ENCODE measurements around the gene CDH23.

CDH23 gene

GRCh38 chr10:71725249-71725648 is 328.5 kb downstream of the CDH23 start:
- no peak for DNase-seq (ENCODE audit: low spot score)

GRCh38 chr10:71725998-71726579 is 329.4 kb downstream of the CDH23 start:
- no peak for DNase-seq (ENCODE audit: low spot score)

GRCh38 chr10:71726580-71727104 is 329.9 kb downstream of the CDH23 start:
- no peak for DNase-seq (ENCODE audit: low spot score)

DNA sequence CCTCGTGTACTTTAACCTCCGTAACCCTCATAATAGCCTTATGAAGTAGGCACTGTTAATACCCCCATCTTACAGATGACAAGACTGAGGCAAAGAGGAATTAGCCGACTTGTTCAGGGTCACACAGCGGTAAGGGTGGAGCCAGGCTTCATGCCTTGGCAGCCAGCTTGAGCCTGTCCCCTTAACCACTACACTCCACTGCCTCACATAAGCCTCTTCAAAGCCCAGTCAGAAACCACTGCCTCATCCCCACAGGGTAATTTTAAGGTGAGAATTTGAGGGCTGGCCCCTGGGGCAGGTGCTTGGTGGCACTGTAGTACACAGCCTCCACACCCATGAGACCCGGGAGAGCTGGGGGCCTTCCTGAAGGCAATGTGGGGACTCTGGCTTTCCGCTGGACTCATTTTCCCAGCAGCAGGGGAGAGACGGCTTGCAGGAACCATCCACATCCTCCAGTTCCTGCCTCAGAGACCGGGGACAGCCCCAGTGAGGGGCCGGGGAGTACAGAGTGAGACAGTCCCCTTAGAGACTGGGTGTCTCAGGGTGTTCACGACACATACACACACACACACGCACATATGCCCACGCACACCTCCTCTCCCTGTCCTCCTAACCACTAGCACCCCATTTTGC is 330.5 kb downstream of the CDH23 start:
- no peak for DNase-seq (ENCODE audit: low spot score)

DNA sequence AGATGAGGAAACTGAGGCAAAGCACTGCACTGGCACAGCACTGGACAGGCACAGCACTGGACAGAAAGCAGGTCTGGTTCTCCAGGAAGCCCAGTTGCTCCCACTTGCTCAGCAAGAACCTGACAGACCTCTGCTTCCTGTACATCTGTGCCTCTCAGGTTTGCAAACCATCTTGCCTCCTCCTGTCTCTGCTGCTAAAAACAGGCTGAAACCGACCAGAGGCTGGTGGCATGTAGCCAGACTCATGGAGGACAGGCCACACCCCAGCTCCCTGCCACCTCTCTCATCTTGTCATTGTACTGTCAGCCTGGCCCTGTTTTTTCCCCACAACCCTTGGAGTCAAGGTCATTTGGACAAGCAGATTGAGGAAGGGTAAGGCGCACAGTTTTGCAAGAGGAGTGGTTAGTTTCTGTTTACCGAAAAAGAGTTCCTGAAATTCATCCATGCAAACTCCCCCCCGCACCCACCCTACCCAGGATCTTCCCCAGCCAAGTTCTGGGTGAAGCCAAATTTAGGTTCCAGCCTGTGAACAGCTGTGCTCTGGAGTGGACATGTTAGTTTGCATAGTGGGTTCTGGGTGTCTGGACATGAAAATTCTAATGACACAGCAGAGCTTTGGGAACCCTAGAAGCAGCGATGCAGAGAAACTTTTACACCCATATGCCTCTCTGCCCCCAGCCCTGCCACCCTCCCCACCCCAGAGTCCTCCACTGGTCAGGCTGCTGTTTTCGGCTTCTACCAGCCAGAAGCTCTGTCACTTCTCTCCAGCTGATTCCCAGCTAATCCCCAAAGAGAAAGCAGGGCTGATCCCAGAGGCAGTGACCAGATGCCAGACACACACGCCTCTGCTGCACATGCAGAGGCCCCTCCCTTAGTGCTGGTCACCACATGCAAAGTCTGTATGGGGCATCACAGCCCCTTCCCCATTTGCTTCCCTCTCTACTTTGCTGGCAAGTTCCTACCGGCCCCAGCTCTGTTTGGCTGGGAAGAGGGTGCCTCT is 331.3 kb downstream of the CDH23 start:
- no peak for DNase-seq (ENCODE audit: low spot score)

GRCh38 chr10:71729161-71729636 is 332.5 kb downstream of the CDH23 start:
- DNase-seq (ENCODE audit: low spot score): no peak

DNA sequence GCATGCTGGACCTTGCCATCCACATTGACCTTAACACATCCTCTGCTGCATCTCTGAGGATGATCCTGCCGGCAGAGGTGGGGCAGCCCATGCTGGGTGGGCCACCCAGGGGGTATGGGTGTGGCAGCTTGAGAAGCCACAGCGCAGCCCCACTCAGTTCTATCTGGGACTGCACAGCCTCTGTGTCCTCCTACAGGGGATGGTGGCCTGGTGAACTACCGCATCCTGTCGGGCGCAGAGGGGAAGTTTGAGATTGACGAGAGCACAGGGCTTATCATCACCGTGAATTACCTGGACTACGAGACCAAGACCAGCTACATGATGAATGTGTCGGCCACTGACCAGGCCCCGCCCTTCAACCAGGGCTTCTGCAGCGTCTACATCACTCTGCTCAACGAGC is 335.1 kb downstream of the CDH23 start:
- DNase-seq (ENCODE audit: low spot score): no peak

- no peak for DNase-seq (ENCODE audit: low spot score)
Measured at GRCh38 chr10:71734797-71735196, 338.1 kb downstream of the CDH23 start.

GRCh38 chr10:71735709-71736569 is 339.2 kb downstream of the CDH23 start:
- DNase-seq (ENCODE audit: low spot score): no peak

DNA sequence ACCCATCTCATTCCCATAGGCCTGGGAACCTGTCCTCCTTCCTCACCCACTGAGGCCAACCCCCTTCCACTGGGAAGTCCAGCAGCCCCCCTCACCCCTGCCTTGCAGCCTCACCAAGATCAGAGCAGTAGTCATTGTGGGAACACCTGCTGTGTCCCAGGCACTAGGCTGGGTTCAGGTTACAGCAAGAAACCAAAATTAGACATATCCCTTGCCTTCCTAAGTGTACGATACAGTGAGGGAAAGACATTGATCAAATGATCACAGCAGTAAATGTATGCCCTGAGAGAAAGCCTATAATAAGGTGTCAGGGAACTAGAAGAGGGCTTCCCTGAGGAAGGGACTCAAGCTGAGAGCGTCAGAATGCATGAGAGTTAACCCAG is 339.8 kb downstream of the CDH23 start:
- DNase-seq (ENCODE audit: low spot score): no peak

- no peak for DNase-seq (ENCODE audit: low spot score)
Measured at GRCh38 chr10:71737001-71737833, 340.5 kb downstream of the CDH23 start.

DNA sequence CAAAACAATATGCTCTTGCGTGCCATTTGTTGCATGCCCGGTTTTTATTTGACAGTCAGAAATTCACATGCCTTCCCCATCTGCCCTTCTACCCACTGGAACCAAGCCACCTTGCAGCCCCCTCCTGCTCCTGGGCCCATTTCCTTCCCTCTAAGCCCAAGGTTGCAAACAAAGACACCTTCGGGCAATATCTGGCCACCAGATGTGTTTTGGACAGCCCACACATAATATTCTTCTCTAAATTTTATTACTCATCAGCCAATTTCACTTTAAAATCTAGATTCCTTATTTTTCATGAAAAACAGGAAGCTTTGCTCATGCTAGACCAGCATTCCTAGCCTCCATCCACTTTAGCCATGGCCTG is 341.1 kb downstream of the CDH23 start:
- DNase-seq (ENCODE audit: low spot score): no peak

DNA sequence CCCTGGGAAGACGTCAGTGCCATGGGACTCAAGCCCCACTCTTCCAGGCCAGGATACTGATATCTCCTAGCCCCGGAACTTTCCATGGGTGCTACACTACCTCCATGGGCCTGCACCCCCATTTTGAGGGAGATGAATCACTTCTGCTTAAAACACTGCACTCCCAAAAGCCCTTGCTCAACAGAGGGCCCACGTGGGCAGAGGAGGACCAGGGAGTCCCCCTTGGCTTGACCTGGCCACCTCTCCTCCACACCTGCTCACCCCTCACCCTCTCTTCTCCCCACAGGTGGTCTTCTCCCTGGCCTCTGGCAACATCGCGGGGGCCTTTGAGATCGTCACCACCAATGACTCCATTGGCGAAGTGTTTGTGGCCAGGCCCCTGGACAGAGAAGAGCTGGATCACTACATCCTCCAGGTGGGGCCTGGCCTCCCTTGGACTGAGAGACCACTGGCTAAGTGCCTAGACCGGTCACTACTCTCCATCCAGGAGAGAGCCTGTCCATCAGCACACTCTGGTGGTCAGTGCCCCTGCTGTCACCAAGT is 342.7 kb downstream of the CDH23 start:
- DNase-seq (ENCODE audit: low spot score): no peak

GRCh38 chr10:71740069-71740653 is 343.4 kb downstream of the CDH23 start:
- DNase-seq (ENCODE audit: low spot score): no peak

GRCh38 chr10:71741029-71741428 is 344.3 kb downstream of the CDH23 start:
- no peak for DNase-seq (ENCODE audit: low spot score)

GRCh38 chr10:71741671-71742070 is 345.0 kb downstream of the CDH23 start:
- DNase-seq (ENCODE audit: low spot score): no peak

- no peak for DNase-seq (ENCODE audit: low spot score)
Measured at GRCh38 chr10:71742301-71743088, 345.8 kb downstream of the CDH23 start.

DNA sequence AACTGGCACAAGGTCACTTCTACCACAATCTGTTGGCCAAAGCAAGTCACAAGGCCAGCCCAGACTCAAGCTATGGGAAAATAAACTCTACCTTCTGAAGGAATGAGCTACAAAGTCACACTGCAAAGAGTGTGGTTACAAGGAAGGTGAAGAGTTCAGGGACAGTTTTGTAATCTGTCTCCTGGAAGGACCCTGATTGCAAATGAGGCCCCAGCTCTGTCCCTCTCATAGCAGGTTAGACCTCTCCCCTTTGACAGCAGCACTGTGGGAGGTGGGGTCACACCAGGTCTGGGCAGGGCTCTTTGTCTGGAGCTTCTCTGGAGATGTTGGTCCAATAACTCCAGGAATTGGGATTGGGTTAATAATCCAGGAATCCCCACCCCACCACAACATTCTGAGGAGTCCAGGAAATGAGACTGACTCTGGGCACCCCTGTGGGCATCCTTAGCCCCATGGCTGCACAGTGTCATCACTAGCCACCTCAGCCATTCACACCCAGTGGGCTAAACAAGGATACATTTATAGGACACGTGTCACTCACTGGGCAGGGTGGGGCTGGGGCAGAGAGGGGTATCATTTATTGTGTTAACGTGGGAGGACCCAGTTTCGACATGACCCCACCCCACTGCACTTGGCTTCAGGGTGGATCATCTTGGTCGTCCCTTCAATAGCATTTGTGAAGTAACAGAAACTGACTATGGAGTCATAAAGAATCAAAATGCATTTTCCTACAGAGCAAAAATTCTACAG is 346.5 kb downstream of the CDH23 start:
- no peak for DNase-seq (ENCODE audit: low spot score)

GRCh38 chr10:71743866-71744265 is 347.1 kb downstream of the CDH23 start:
- no peak for DNase-seq (ENCODE audit: low spot score)

Data from COLO829 (cell line).